Fibroblast of skin of right biceps (primary cell): ENCODE results near the gene KCTD17.
A peak's percentile ranks its signal among the peaks of the same experiment; 100 is the strongest.

Source experiments
- DNase-seq: peaks from one replicate; pipeline ENCODE4 v3.0.0-alpha.2; 2013

KCTD17 gene

DNA sequence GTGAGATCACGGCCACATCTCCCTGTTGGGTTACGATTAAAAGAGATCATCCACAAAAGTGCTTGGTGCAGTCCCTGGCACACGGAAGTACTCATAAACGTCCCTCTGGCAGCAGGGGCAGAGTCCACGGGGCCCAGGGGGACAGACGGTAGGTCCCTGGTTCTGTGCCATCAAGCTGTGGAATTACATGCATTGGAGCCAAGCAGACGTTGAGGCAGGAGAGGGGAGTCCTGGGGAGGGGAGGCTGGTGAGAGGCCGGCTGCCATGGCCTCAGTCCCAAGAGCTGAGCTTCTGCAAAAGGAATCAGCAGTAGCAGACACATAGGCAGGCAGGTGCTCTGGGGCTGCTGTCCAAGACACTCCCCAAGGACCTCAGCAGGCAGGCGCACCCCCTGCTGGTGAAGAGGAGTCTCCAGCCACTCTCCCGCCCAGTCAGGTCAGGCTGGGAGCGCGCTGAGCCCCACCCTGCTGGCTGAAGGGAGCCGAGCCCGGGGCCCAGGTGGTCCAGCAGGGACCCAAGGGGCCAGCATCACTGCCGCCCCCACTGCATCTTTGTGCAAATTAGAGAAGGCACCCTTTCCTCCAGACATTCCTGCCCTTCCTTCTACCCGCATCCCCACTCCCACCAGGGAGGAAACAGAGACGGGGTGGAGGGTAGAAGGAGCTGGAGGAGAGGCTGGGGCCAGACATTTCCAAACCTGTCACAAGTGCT lies 7.6 kb upstream of the KCTD17 start:
- peak; percentile 25 for DNase-seq

DNA sequence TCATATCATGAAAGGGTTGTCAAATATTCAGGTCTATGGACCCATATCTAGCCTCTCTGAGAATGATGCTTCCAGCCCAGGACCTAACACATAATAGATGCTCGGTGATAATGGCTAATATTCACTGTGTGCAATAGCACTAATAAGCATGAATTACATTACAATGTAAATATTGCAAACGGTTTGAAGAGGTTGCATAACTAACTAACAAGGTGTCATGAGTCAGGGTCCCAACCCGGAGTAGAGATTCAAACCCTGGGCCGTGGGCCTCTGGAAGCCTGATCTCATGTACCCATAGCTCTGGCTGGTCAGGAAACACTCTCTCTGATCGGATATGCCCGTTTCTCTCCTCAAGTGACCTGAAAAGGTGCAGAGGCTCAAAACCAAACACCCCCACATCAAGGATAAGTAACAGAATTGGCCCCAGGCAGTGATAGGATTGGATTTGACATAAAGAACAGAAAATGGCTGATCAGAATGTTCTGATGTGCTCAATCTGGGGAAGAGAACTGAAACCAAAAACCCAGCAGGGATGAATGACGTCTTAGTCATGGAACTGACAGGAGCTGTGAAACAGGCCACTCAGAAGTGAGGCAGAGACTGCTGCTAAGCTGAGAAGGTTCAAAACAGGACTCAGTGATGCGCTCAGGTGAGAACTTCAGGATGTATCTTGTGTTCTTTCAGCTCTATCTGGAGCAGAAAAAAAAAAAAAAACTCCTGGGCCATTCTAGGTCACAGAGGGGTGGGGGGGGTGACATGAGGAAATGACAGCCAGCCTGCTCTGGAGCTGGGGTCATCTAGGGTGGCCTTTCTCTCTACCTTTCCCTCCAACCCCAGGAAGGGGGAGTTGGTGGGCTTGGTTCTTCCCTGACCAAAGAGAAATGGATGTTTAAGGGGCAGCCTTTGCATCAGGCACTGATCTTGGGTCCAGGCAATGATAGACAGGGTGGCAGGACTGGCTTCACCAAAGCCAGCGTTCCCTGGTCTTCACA lies 6.6 kb upstream of the KCTD17 start:
- no peak for DNase-seq

DNA sequence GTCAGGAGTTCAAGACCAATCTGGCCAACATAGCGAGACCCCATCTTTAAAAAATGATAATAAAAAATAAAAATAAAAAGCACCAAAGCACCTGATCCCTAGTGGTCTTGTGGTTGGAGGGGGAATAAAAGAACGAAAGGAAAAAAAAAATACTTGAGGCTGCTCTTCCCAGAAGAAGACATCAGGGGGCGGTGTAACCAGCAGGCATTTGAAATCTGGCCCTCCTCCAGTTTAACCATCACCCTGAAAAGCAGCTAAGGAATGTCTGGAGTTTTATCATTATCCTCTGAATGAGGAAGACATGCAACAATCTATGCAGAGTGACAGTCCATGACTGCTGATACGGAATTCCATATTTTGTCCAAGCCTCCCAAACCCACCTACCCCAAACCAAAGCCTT lies 5.6 kb upstream of the KCTD17 start:
- peak; percentile 74 for DNase-seq

DNA sequence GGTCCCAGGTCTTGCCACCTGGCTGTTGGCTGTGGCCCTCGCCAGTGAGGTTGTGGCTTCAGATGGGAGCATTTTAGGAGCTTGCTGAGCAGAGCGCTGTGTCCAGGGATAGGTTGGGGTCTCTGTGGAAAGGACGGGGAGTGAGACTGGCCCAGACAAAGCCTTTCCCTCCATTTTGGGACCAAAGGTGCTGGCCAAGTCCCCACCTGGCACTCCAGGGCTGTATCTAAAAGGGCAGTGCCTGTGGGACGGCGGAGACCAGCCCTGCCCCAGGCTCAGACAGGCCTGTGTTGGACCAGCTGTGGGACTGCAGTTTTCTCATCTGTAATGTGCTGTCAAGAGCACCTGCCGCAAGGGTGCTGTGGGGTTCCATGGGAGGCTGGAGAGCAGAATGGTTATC lies 5.0 kb upstream of the KCTD17 start:
- no peak for DNase-seq

DNA sequence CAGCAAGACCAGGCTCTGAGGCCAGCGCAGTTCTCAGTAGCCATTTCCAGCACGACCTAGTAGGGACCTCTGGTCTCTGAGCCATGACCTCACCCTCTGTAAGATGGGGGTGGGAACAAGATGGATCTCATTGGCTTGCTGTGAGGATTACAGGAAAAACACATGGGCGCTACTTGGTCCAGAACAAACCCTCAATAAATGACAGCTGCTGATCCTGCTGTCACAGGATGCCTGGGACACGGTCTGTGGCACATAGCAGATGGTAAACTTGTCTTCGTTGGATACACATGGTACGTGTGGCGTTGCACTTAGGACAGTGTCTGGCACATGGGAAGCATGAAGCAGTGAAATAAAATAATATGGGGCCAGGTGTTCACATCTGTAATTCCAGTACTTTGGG lies 4.5 kb upstream of the KCTD17 start:
- DNase-seq, result no peak

DNA sequence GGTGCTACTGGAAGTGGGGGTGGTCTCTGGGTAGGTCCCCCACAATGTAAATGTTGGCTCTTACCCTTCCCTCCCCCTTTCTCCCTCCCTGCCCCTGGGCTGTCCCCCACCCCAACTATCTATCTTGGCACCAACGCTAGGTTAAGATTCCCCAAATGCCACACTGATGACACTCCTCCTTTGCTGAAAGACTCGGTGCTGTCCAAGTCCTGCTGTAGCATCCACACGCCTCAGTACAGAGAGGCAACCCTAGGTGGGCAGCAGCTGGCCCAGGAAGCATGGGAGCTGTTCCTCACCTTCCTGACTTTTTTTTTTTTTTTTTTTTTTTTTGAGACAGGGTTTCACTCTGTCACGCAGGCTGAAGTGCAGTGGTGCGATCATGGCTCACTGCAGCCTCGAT lies 3.4 kb upstream of the KCTD17 start:
- peak; percentile 25 for DNase-seq

DNA sequence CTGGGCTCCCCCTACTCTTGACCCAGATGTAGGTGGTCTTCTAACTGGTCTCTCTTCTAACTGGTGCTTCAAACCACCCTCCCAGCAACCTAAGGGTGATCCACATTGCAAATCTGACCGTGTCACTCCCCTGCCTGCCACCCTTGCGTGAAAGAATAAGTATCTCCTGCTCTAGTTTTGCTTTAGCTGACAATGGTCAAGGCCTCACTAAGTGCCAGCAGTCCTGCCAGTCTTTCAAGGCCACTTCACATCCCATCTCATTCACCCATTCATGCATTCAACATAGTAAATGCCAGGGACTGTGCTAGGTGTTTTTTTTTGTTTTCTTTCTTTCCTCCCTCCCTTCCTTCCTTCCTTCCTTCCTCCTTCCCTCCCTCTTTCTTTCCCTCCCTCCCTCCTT lies 2.3 kb upstream of the KCTD17 start:
- DNase-seq, result no peak

DNA sequence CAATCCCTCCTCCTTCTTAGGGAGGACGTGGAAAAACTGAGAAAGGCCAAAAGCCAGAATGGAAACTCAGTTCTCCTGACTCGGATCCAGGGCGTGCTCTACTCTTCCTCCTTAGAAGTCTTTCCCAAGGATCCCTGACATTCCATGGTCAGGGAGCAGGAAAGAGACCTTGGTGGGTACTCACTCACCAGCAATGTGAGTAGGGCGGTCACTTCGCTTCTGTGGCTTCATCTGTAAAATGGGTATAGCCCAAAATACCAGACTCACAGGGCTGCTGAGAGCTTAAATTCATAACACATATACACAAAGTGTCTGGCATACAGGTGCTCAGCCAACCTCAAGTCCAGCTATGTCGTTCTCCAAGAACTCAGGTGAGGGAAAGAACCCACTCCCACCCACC lies 629 bp upstream of the KCTD17 start:
- DNase-seq, result no peak

DNA sequence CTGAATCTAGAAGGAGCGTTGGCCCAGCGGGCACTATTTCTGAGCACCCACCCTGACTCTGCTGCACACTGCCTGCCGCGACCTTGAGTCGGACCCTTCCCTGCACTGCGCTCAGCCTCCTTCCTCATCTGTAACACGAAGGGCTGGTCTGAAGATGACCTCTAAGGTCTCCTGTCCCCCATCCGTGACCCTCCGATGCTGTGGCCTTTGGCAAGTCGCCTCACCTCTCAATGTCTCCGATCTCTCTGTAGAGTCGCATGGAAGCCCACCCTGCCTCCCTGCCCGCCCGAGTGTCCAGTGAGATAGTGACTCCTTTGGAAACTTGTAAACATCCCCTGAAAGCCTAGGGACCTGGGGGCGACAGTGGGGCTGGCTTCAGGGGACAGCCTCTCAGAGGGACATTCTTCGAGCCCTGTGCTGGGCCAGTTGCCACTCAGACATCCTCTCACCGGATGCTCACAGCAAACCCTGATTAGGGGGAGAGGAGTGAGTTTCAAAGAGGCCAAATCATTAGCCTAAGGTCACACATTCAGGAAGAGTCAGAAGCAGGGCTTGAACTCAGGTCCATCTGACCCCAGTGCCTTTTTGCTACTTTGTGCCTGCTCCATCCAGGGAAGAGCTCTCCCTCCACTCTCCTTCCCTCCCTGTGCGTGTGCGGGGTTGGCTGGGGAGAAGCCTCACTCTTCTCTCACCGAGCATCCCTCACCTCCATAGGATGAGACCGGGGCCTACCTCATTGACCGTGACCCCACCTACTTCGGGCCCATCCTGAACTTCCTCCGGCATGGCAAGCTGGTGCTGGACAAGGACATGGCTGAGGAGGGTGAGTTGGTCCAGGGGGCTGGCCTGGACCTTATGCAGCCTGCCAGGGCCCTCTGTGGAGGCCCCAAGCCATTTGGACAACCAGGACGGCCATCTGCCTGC lies 1.1 kb downstream of the KCTD17 start:
- DNase-seq, result no peak

DNA sequence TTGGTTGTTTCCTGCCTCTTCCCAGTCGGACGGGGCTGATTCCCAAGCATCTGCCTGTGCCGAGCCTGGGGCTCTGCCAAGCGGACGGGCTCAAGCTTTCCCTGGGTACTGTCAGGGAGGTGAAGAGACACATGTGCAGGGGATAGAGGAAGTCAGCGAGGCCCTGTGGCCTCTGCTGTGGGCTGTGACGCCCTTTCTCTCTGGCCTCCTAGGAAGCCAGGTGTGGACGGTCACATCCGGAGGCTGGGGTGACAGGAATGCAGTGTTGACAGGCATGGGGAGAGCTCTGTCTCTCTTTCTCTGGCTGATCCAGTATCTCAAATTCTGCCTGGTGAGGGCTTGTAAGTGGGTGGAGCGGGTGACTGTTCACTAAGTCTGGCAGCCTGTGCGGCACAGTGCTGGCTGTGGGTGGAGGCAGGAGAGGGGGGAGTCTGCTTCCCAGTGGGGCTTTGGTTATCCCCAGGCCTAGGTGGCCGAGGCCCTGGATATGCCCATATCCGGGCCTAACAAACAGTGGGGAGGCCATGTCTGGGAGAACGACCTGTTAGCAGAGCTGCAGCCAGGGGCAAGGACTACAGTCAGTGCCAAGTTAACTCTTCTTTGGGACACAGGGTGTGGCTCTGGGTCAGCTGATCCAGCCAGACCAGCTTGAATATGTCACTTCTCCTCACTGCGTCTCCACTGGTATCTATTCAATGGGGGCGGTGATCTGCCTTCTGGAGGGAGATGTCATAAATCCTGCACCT lies 1.9 kb downstream of the KCTD17 start:
- no peak for DNase-seq

DNA sequence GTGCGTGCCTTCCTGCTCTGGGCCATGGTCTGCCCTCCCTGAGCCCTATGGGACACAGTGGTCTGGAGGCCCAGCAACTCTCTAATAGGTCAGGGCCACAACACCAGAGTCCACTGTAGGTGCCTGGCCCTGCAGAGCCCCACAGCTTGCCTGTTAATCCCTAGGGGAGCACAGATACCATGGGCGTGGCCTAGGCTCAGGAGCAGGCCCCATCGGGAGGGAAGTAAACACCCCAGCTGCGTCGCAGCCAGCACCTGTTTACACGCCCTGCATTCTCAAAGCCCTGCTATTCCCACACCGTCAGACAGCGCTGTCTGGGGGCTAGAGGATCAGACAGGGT lies 2.5 kb downstream of the KCTD17 start:
- DNase-seq, result no peak

DNA sequence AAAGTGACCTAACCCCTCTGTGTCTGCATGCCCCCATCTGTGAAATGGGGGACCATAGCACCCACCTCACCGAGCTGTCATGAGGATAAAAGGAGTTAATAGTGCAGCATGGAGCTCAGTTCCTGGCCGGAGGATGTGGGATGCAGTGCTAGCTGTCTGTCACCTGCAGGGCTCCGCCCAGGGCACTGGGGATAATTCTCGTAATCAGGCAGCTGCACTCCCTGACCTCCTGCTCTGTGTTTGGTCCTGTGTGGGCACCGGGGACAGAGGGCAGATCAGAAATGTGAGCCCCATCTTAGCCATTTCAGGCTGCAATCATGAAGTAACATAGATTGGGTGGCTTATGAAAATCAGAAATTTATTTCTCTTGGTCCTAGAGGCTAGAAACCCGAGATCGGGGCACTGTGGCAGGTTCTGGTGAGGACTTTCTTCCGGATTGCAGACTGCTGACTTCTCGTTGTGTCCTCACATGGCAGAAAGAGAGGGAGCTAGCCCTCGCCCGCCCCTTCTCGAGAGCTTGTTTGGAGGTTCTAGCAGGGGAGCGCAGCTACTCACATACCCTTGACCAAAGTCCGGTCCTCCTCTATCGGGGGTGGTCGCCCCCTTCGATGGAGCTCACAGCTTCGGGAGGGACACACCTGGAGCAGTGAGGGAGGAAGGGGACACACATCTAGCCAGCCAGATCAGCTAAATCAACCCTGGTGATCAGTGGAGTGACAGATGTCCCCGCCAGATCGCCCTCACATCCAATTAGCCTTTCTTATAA lies 3.2 kb downstream of the KCTD17 start:
- DNase-seq, result no peak

DNA sequence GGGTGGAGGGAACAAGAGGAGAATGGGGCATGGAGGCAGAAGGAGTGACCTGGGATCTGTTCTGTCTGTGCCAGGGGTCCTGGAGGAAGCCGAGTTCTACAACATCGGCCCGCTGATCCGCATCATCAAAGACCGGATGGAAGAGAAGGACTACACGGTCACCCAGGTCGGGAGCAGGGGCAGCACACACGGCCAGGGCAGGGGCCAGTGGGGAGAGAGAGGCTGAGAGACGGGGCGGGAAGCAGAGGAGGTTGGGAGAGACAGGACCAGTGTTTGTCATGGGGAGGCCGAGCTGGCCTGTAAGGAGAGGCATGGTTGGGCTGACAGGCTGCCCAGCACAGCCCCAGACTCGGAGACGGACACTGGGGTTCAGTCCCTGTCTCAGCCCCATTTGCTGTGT lies 4.7 kb downstream of the KCTD17 start:
- DNase-seq, result no peak

DNA sequence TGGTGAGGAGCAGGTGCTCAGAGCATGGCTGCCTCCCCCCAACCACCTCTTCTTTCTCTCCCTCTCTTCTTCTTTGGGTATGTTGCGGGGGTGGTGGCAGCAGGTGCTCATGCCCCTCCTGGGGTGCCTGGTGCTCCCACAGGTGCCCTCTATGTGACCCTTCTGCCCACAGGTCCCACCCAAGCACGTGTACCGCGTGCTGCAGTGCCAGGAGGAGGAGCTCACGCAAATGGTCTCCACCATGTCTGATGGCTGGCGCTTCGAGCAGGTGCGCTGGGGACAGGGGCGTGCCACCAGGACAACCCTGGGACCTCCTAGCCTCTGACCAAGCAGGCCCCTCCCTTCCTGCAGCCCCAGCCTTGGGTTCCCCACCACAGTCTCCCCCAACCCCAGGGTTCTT lies 5.7 kb downstream of the KCTD17 start:
- no peak for DNase-seq

DNA sequence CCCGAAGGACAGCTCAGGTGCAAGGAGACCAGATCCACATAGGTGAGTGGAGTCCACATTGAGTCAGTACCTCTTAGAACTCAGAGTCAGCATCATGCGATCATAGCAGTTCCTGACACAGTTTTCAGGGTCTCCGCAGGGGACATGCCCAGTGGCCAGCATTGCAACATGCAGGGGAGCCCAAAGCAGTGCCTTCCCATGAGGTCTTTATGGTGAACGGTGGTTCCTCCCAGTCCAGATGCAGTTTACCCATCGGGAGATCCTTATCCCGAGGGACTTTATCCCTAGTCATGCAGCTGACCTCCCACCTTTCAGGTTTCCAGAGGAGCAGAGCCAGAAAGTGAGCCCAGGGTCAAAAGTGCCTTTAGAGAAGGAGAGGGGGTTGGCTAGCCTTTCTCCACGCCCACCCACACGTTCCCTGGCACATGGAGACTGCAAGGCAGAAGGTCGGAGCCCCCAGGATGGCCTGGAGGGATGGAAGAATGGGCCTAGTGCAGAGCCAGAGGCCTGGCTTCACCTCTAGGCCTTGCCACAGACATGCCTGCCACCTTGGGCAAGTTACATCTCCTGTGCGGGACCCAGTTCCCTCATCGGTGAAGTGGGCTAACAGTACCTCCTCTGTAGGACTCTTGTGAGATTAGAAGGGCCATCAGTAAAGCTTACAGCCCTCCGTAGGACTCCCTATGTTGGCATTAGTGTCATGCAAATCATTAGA lies 6.4 kb downstream of the KCTD17 start:
- no peak for DNase-seq

DNA sequence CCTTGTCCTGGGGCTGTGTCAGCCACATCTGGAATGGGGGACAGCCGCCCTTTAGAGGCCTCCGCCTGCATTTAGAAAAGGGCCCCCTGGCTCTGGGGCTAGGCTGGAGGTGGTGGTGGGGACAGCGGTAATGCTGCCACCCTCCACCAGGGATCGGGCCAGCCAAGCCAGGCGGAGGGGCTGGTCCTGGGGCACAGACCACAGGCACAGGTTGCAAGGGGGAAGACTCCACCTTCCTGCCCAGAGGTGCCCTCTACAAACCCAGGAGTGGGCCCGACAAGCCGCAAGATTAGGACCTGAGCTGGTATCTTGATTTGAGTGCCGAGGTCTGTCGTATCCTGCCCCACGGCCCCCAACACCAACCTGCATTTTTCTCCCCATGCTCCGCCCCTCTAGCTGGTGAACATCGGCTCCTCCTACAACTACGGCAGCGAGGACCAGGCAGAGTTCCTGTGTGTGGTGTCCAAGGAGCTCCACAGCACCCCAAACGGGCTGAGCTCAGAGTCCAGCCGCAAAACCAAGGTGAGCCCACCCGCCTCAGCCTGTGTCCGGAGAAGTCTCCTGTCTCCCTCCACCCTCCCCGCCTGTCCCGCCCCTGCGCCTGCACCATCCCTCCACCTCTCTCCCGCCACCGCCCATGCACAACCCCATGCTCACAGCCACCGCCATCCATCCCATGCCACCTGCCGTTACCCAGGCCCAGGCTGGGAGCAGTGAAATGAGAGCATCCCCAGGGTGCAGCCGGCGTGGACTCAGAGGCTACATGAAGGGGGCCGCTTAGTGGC lies 7.6 kb downstream of the KCTD17 start:
- DNase-seq, result no peak

DNA sequence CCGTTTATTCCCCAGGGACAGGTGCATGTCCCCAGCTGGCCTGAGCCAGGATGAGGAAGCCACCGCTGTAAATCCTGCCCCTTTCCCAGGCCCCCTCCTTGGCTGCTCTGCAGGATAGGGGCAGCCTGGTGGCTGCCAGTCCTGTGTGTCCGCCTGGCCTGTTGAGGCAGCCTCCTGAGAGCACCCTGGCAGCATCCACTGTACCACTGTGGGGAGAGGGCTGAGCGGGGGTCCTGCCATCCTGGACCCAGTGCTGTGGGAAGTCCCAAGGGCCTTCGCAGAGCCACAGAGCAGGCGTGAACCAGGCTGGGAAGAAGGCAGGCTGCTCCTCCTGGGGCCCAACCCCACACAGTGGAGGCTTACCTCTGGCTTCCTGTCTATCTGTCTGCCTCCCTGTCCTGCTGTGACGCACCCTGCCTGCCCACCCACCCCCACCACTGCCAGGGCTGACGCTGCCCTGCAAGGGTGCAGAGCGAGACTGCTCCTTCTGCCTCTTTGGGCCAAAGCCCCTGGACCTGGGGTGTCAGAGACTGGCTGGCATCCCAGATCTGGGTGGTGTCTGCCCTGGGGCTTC lies 8.4 kb downstream of the KCTD17 start:
- DNase-seq, result no peak

DNA sequence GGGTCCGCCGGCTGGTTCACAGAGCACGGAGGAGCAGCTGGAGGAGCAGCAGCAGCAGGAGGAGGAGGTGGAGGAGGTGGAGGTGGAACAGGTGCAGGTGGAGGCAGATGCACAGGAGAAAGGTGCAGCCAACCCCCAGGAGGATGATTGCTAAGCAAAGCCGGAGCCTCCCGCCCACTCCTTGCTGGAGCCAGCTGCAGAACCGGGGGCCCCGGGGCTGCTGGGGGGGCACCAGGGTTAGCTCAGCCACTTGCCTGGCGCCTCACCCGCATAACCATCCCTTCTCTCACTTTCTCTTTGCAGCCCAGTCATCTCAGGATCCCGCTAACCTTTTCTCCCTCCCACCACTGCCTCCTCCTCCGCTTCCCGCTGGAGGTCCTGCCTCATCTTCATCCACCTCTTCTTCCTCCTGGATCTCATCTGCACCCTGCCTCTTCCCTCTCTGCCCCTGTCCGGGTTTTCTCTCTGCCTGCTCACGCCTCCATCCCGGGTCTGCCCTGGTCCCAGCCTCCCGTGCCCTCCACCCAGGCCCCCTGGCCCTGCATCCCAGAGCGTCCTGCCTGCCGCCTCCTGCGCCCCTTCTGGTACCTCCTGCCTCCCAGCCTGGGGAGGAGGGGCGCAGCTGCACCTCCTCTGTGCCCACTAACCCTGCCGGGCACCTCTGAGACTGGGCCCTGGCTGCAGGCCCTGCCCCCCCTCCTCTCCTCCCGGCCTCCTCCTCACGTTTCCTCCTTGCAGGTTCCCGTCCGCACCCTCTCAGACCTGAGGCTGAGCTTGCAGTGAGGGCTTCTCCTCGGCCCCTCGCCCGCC lies 9.5 kb downstream of the KCTD17 start:
- no peak for DNase-seq
